HEK293T (cell line): ENCODE data around the gene PRKCE.

ENCODE experiments used
- CTCF ChIA-PET: fragments of 350-600 bp; formaldehyde crosslinking; extraction: SDS; loops from one replicate; lab custom pipeline; 2021; ENCODE audit warnings: antibody characterized with exemption, inconsistent platforms; lab: Yijun Ruan, JAX
- POLR2A ChIA-PET: fragments of 350-600 bp; formaldehyde crosslinking; extraction: SDS; loops from one replicate; lab custom pipeline; 2020; ENCODE audit warnings: antibody characterized with exemption, inconsistent platforms; lab: Yijun Ruan, JAX
- DNase-seq: peaks from one replicate; pipeline ENCODE4 v3.0.0; 2012; ENCODE audit warnings: mixed read lengths; ENCODE audit errors: extremely low spot score
- ARNT ChIP-seq: fragments of 450-650 bp; IDR thresholded peaks from 2 replicates; pipeline ENCODE4 v1.6.1; 2017; ENCODE audit warnings: mild to moderate bottlenecking
- BHLHE40 ChIP-seq: fragments of 450-650 bp; IDR thresholded peaks from 2 replicates; pipeline ENCODE4 v1.6.1; 2016; ENCODE audit warnings: mild to moderate bottlenecking, moderate library complexity, borderline replicate concordance
- CTBP1 ChIP-seq: fragments of 450-650 bp; IDR thresholded peaks from 2 replicates; pipeline ENCODE4 v1.6.1; 2016; ENCODE audit warnings: borderline replicate concordance
- ELF4 ChIP-seq: fragments of 450-650 bp; IDR thresholded peaks from 2 replicates; pipeline ENCODE4 v1.6.1; 2017; ENCODE audit warnings: antibody characterized with exemption
- FOXA1 ChIP-seq: fragments of 450-650 bp; IDR thresholded peaks from 2 replicates; pipeline ENCODE4 v1.6.1; 2016; ENCODE audit warnings: mild to moderate bottlenecking
- FOXK2 ChIP-seq: fragments of 450-650 bp; IDR thresholded peaks from 2 replicates; pipeline ENCODE4 v1.6.1; 2016; ENCODE audit warnings: mild to moderate bottlenecking
- FOXM1 ChIP-seq: fragments of 450-650 bp; IDR thresholded peaks from 2 replicates; pipeline ENCODE4 v1.6.1; 2017; ENCODE audit warnings: mild to moderate bottlenecking, borderline replicate concordance
- HDGF ChIP-seq: fragments of 450-650 bp; IDR thresholded peaks from 2 replicates; pipeline ENCODE4 v1.6.1; 2017; ENCODE audit warnings: antibody characterized with exemption, borderline replicate concordance
- L3MBTL2 ChIP-seq: fragments of 450-650 bp; conservative IDR thresholded peaks from 2 replicates; pipeline ENCODE4 v1.6.1; 2016; ENCODE audit warnings: mild to moderate bottlenecking
- LEF1 ChIP-seq: fragments of 450-650 bp; IDR thresholded peaks from 2 replicates; pipeline ENCODE4 v1.6.1; 2017; ENCODE audit warnings: mild to moderate bottlenecking, borderline replicate concordance
- NFRKB ChIP-seq: fragments of 450-650 bp; IDR thresholded peaks from 2 replicates; pipeline ENCODE4 v1.6.1; 2016; ENCODE audit warnings: mild to moderate bottlenecking, moderate library complexity
- SP1 ChIP-seq: fragments of 450-650 bp; IDR thresholded peaks from 2 replicates; pipeline ENCODE4 v1.6.1; 2017
- SUZ12 ChIP-seq: fragments of 450-650 bp; IDR thresholded peaks from 2 replicates; pipeline ENCODE4 v1.6.1; 2016; ENCODE audit warnings: mild to moderate bottlenecking
- TARDBP ChIP-seq: fragments of 450-650 bp; IDR thresholded peaks from 2 replicates; pipeline ENCODE4 v1.6.1; 2016
- ZNF384 ChIP-seq: fragments of 450-650 bp; IDR thresholded peaks from 2 replicates; pipeline ENCODE4 v1.6.1; 2016
- TF ChIP-seq, protein P1 (sequence below): fragments of 450-650 bp; IDR thresholded peaks from 2 replicates; pipeline ENCODE4 v1.6.1; 2016

The PRKCE gene

GRCh38 chr2:46009315-46009714 lies 357.8 kb downstream of the PRKCE start:
- TF ChIP-seq CTBP1 (no peak), FOXA1 (no peak), L3MBTL2 (no peak), ZNF384 (no peak), BHLHE40 (no peak), NFRKB (no peak), TARDBP (no peak), ELF4 (no peak), FOXM1 (no peak), HDGF (no peak)
- TF ChIP-seq, protein P1, sequence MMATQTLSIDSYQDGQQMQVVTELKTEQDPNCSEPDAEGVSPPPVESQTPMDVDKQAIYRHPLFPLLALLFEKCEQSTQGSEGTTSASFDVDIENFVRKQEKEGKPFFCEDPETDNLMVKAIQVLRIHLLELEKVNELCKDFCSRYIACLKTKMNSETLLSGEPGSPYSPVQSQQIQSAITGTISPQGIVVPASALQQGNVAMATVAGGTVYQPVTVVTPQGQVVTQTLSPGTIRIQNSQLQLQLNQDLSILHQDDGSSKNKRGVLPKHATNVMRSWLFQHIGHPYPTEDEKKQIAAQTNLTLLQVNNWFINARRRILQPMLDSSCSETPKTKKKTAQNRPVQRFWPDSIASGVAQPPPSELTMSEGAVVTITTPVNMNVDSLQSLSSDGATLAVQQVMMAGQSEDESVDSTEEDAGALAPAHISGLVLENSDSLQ, result no peak
- CTCF ChIA-PET, result no interaction called here
- DNase-seq, result no peak
- POLR2A ChIA-PET, result no interaction called here

GRCh38 chr2:46009772-46010171 lies 358.3 kb downstream of the PRKCE start:
- CTCF ChIA-PET, result interaction anchor here (1.5 kb wide), 1 partner anchor 53 kb away, joined by 3 read pairs; no protein-coding TSS in a partner anchor
- DNase-seq, result no peak
- TF ChIP-seq ZNF384 (no peak), SUZ12 (no peak), L3MBTL2 (no peak), NFRKB (no peak), FOXM1 (no peak), ARNT (no peak), FOXK2 (no peak), ELF4 (no peak), BHLHE40 (no peak)
- TF ChIP-seq, protein P1, result no peak
- POLR2A ChIA-PET, result no interaction called here

DNA sequence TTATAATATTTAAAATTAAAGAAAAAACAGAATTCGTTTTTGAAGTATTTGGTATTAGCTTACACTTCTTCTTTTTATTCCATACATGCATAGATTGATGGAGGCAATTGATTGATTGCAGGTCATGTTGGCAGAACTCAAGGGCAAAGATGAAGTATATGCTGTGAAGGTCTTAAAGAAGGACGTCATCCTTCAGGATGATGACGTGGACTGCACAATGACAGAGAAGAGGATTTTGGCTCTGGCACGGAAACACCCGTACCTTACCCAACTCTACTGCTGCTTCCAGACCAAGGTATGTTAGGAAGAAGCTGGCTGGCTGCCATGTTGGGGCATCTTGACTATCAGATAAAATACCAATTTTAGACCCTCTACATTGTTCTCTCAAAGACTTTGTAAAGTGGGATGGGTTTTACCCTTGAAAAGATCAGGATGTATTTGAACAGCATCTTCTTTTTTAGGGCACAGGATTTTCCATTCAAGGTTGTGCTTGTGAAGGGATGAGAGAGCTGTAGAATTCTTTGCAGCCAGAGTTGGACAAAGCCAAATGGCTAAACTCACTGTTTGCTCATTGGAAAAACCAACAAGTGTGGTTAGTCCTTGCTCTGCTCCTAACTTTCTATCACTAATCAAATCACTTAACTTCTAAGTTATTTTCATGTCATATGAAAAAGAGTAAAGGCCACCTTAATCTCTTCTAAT lies 358.9 kb downstream of the PRKCE start:
- POLR2A ChIA-PET, result no interaction called here
- no peak for TF ChIP-seq SP1
- TF ChIP-seq LEF1, result no peak
- no peak for TF ChIP-seq ELF4
- TF ChIP-seq FOXK2, result no peak
- TF ChIP-seq FOXA1, result no peak
- DNase-seq, result no peak
- CTCF ChIA-PET, result interaction anchor here (0.9 to 1.5 kb wide), 2 partner anchors 52 to 448 kb away, joined by 3 read pairs; no protein-coding TSS in a partner anchor

GRCh38 chr2:46010925-46011490 lies 359.5 kb downstream of the PRKCE start:
- peak; percentile 23 for DNase-seq
- ChIA-PET CTCF (interaction anchor here (0.9 to 1.5 kb wide), 2 partner anchors 52 to 447 kb away, joined by 3 read pairs; no protein-coding TSS in a partner anchor), POLR2A (no interaction called here)
- TF ChIP-seq NFRKB, result no peak
- TF ChIP-seq, protein P1, result no peak
- no peak for TF ChIP-seq ZNF384
- no peak for TF ChIP-seq ELF4
- no peak for TF ChIP-seq FOXK2
- TF ChIP-seq LEF1, result no peak
- no peak for TF ChIP-seq FOXA1

GRCh38 chr2:46012618-46013240 lies 361.3 kb downstream of the PRKCE start:
- no peak for TF ChIP-seq L3MBTL2
- TF ChIP-seq TARDBP, result no peak
- no peak for TF ChIP-seq CTBP1
- TF ChIP-seq FOXM1, result no peak
- no peak for TF ChIP-seq HDGF
- TF ChIP-seq NFRKB, result no peak
- TF ChIP-seq SUZ12, result no peak
- no peak for TF ChIP-seq ELF4
- TF ChIP-seq SP1, result no peak
- no peak for TF ChIP-seq ZNF384
- TF ChIP-seq, protein P1, result no peak
- no peak for TF ChIP-seq BHLHE40
- TF ChIP-seq FOXK2, result no peak
- TF ChIP-seq FOXA1, result no peak
- TF ChIP-seq LEF1, result no peak
- no peak for TF ChIP-seq ARNT
- ChIA-PET CTCF (no interaction called here), POLR2A (no interaction called here)
- no peak for DNase-seq

DNA sequence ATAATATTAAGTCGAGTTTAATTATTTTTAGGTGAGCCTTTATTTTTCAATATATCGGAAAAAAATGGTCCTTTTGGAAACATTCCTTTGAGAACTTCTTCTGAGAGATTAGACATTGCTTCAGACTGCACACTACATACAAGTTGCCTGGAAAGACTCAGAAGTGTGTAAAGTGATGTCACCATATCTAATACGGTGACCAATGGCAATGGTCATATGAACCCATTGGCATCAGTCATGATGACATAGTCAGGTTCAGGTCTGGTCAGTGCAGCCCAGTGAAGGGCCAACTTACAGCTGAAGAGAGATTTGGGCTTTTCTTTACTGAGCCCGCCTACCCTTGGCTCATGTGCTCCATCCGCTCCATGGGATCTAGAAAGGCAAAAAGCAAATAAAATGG lies 362.3 kb downstream of the PRKCE start:
- CTCF ChIA-PET, result no interaction called here
- POLR2A ChIA-PET, result no interaction called here
- TF ChIP-seq HDGF (no peak), ELF4 (no peak), NFRKB (no peak), FOXA1 (no peak)
- TF ChIP-seq, protein P1, result no peak
- DNase-seq, result no peak
